K562 (cell line): Measurements from ENCODE around the gene SCRN2. TPM values are rescaled to one million over a fixed set of nuclear protein-coding genes. Genes with fewer than 3 reads are reported as not detected.

Source experiments
- ATAC-seq: fragments of 200-7000 bp; cut with Tn5 transposase; 3 replicates; pipeline ENCODE4 v1.9.1; 2020; ENCODE audit warnings: moderate library complexity
- BruUV-seq: library from RNA; stranded (reverse); fragments of 400-500 nt; replicated peaks from 2 replicates; lab custom pipeline; 2021; lab: Mats Ljungman, UMichigan
- CTCF ChIA-PET: fragments of 300-600 bp; formaldehyde crosslinking; extraction: SDS; loops from one replicate; lab custom pipeline; 2021; ENCODE audit warnings: low intra/inter-chr PET ratio; lab: Yijun Ruan, JAX
- POLR2A ChIA-PET: fragments of 300-600, 350-650 bp; sonication (Branson Sonifier 250); formaldehyde crosslinking; extraction: SDS; loops from one replicate; lab custom pipeline; 2021; ENCODE audit warnings: antibody characterized with exemption, inconsistent platforms; lab: Yijun Ruan, JAX
- DNase-seq, 4 experiments: peaks; one replicate each; pipeline versions ENCODE4 v3.0.0 to v3.0.0-alpha.2; 2011 to 2018; ENCODE audit warnings: low spot score in 3 of 4, mixed read lengths in 3 of 4; ENCODE audit errors: extremely low read depth in 1 of 4
- FAIRE-seq: peaks from 2 replicates; lab custom pipeline; 2011; peaks lifted over from hg19 to GRCh38; lab: Jason Lieb, UNC
- H2AFZ ChIP-seq: 2 replicates; pipeline ENCODE4 v1.6.0; 2011; ENCODE audit warnings: low read depth, low read length, control low read depth, inconsistent platforms
- H3K27ac ChIP-seq: fragments of 200-600 bp; 3 replicates; pipeline ENCODE4 v1.8.0; 2011; ENCODE audit warnings: low read depth, mild to moderate bottlenecking, control low read depth, inconsistent platforms, low read length, moderate library complexity, mixed read lengths; ENCODE audit errors: extremely low read depth
- H3K27me3 ChIP-seq, 2 experiments: fragments of 300-600 bp in 1 of 2; 2 replicates in 1 of 2; 3 replicates in 1 of 2; pipeline versions ENCODE4 v1.6.0 to v1.8.0; 2011; ENCODE audit warnings: inconsistent platforms in 2 of 2, low read length in 2 of 2, mild to moderate bottlenecking in 1 of 2, mixed read lengths in 1 of 2, moderate library complexity in 1 of 2; ENCODE audit not compliant: control insufficient read depth in 2 of 2, insufficient read depth in 2 of 2
- H3K36me3 ChIP-seq: fragments of 300-600 bp; 3 replicates; pipeline ENCODE4 v1.8.0; 2011; ENCODE audit warnings: mild to moderate bottlenecking, low read length, inconsistent platforms; ENCODE audit not compliant: control insufficient read depth, insufficient read depth
- H3K4me1 ChIP-seq, 2 experiments: fragments of 200-600 bp in 1 of 2; replicated peaks in 1 of 2; 2 replicates in 1 of 2; 3 replicates in 1 of 2; pipeline versions ENCODE4 v1.5.1 to v1.8.0; 2011; ENCODE audit warnings: inconsistent platforms in 2 of 2, low read length in 2 of 2, mild to moderate bottlenecking in 1 of 2, mixed read lengths in 1 of 2, moderate library complexity in 1 of 2; ENCODE audit not compliant: control insufficient read depth in 2 of 2, insufficient read depth in 2 of 2
- H3K4me2 ChIP-seq: 2 replicates; pipeline ENCODE4 v1.6.1; 2011; ENCODE audit warnings: low read length, control low read depth, inconsistent platforms, mixed read lengths; ENCODE audit not compliant: insufficient read depth
- H3K4me3 ChIP-seq: fragments of 200-600 bp; sonication (generic), shearing (Covaris generic); 2 replicates; pipeline ENCODE4 v1.5.1; 2016; ENCODE audit warnings: control low read depth, inconsistent platforms
- H3K79me2 ChIP-seq: fragments of 200-600 bp; 3 replicates; pipeline ENCODE4 v1.8.0; 2011; ENCODE audit warnings: low read length, inconsistent platforms; ENCODE audit not compliant: control insufficient read depth, insufficient read depth
- H3K9ac ChIP-seq, 2 experiments: 2 replicates each; pipeline versions ENCODE4 v1.6.0 to v1.6.1; 2011; ENCODE audit warnings: low read depth in 2 of 2, low read length in 2 of 2, control low read depth in 1 of 2, inconsistent platforms in 1 of 2, mild to moderate bottlenecking in 1 of 2, mixed read lengths in 1 of 2; ENCODE audit not compliant: insufficient read depth in 1 of 2
- H3K9me1 ChIP-seq: one replicate; pipeline ENCODE4 v1.6.0; 2011; ENCODE audit warnings: inconsistent platforms, mild to moderate bottlenecking, low read length, moderate library complexity; ENCODE audit not compliant: control insufficient read depth, insufficient read depth
- H3K9me3 ChIP-seq: replicated peaks from 2 replicates; pipeline ENCODE4 v1.5.1; 2011; ENCODE audit warnings: low read depth, low read length, inconsistent platforms; ENCODE audit not compliant: control insufficient read depth, insufficient read depth
- H4K20me1 ChIP-seq: replicated peaks from 2 replicates; pipeline ENCODE4 v1.6.1; 2011; ENCODE audit warnings: low read length, inconsistent platforms, mixed read lengths; ENCODE audit not compliant: control insufficient read depth, insufficient read depth
- CBX3 ChIP-seq, 2 experiments: IDR thresholded peaks; 1 replicate in 1 of 2; 2 replicates in 1 of 2; pipeline ENCODE4 v1.6.1; 2012; ENCODE audit warnings: inconsistent platforms in 2 of 2, low read length in 2 of 2, borderline replicate concordance in 1 of 2, control low read depth in 1 of 2
- CREBBP ChIP-seq: IDR thresholded peaks from one replicate; pipeline ENCODE4 v1.6.1; 2012; ENCODE audit warnings: low read depth, mild to moderate bottlenecking, control low read depth, inconsistent platforms, low read length
- CSDE1 ChIP-seq, 2 experiments: fragments of 450-650 bp; IDR thresholded peaks; 2 replicates each; pipeline ENCODE4 v1.6.1; 2016; ENCODE audit warnings: mild to moderate bottlenecking in 1 of 2
- ETV1 ChIP-seq: fragments of 450-650 bp; conservative IDR thresholded peaks from 2 replicates; pipeline ENCODE4 v1.6.1; 2016; ENCODE audit warnings: missing genetic modification characterization, control low read depth, low read depth, missing compliant biosample characterization
- MED1 ChIP-seq: sonication (generic); formaldehyde crosslinking; IDR thresholded peaks from 2 replicates; pipeline ENCODE4 v1.8.1; 2023; ENCODE audit warnings: missing genetic modification reagents, borderline replicate concordance
- ZNF511 ChIP-seq: sonication (generic); formaldehyde crosslinking; IDR thresholded peaks from 2 replicates; pipeline ENCODE4 v1.8.0; 2022; ENCODE audit warnings: mild to moderate bottlenecking, missing genetic modification reagents
- ZNF707 ChIP-seq: fragments of 250-450 bp; sonication (Bioruptor Pico); conservative IDR thresholded peaks from 2 replicates; pipeline ENCODE4 v1.8.0; 2022; ENCODE audit warnings: inconsistent platforms, mild to moderate bottlenecking, moderate library complexity
- WGBS: fragments of 100-300 bp; shearing (Covaris generic); methylation state at CpG from one replicate; pipeline ENCODE4 v1.1.6; 2016; ENCODE audit warnings: low coverage, mixed read lengths; ENCODE audit not compliant: insufficient coverage; ENCODE audit errors: missing lambda C conversion rate; 5-methylcytosine and 5-hydroxymethylcytosine counted together
- in situ Hi-C: fragments of 300-500 bp; cut with MboI; formaldehyde crosslinking; loops from 4 replicates; pipeline ENCODE4 v1.15.0; 2018; ENCODE audit warnings: inconsistent platforms, mixed read lengths
- intact Hi-C: fragments of 100-400 bp; cut with micrococcal nuclease; formaldehyde crosslinking; loops from 2 replicates; pipeline ENCODE4 v1.14.2; 2022
- polyA plus RNA-seq, 8 experiments: library from polyadenylated mRNA; depleted of rRNA in 4 of 8; stranded (reverse) in 5 of 8; unstranded in 3 of 8; fragments of >200 nt; fragmentation: Nextera tagmentation in 2 of 8; fragmentation: Illumina TruSeq in 1 of 8; extraction: Ambion mirVana in 2 of 8; extraction: Trizol in 1 of 8; gene quantifications; 2 replicates each; pipeline versions ENCODE4 v1.2.1 to v1.2.3, GENCODE V29; 2011 to 2014; ENCODE audit warnings: inconsistent platforms in 1 of 8, missing spikeins in 1 of 8
- total RNA-seq, 7 experiments: library from RNA; depleted of rRNA in 6 of 7; stranded (reverse); fragments of >200 nt in 6 of 7; fragmentation: Illumina TruSeq in 2 of 7; extraction: Trizol in 2 of 7; gene quantifications; 2 replicates each; pipeline versions ENCODE4 v1.2.1 to v1.2.3, GENCODE V29; 2011 to 2021; ENCODE audit warnings: low replicate concordance in 1 of 7
- TF ChIP-seq, protein P1 (sequence below), 2 experiments: fragments of 450-650 bp in 1 of 2; sonication (generic) in 1 of 2; formaldehyde crosslinking in 1 of 2; IDR thresholded peaks; 2 replicates each; pipeline versions ENCODE4 v1.7.1 to v1.9.0; 2016 to 2022; ENCODE audit warnings: inconsistent platforms in 1 of 2, mild to moderate bottlenecking in 1 of 2, missing genetic modification reagents in 1 of 2
- TF ChIP-seq, protein P2 (sequence below): fragments of 450-650 bp; formaldehyde crosslinking; IDR thresholded peaks from 2 replicates; pipeline ENCODE4 v1.4.0; 2020; ENCODE audit warnings: mild to moderate bottlenecking, moderate library complexity

SCRN2 gene
- total and polyA plus RNA-seq, 9 of the 15 experiments (the other 6 are each of a cell fraction or from before 2014, with no cell fraction given), result 0.25 to 32.9 (median 13.6) TPM

- Histone ChIP-seq H3K27ac (no peak overlapping the region), H3K4me1 (peaks cover 40 to 43% of the 10 kb centered on the region in 2 experiments), H3K9me1 (no peaks in the 10 kb centered on the region), H3K9me3 (no peaks in the 10 kb centered on the region), H3K4me3 (no peak overlapping the region), H3K36me3 (no peaks in the 10 kb centered on the region), H3K4me2 (no peak overlapping the region), H3K27me3 (no peaks in the 10 kb centered on the region; a peak in 1 of 5 replicates), H2AFZ (no peak overlapping the region), H4K20me1 (no peaks in the 10 kb centered on the region), H3K79me2 (no peaks in the 10 kb centered on the region), H3K9ac (peak overlapping the region in 1 of 2 experiments; percentile 43; a peak in 1 of 4 replicates)
- DNase-seq (no peak), FAIRE-seq (no peak), ATAC-seq (no peak)
- intact Hi-C loops, result no loop called here
- ChIA-PET CTCF (no interaction called here), POLR2A (interaction anchor here (1.0 to 1.7 kb wide), 2 partner anchors 13 to 51 kb away, joined by 3 to 8 read pairs; partner anchors contain the start of gene SP2)
- no TSS peak for BruUV-seq
- WGBS, result 56% methylated on average over 8 of the region's 9 CpGs
- in situ Hi-C loops, result no loop called here
- no peak for TF ChIP-seq MED1 (CRISPR knock-in tag)
- no peak for TF ChIP-seq ETV1
- no peak for TF ChIP-seq CREBBP
- TF ChIP-seq, protein P1, sequence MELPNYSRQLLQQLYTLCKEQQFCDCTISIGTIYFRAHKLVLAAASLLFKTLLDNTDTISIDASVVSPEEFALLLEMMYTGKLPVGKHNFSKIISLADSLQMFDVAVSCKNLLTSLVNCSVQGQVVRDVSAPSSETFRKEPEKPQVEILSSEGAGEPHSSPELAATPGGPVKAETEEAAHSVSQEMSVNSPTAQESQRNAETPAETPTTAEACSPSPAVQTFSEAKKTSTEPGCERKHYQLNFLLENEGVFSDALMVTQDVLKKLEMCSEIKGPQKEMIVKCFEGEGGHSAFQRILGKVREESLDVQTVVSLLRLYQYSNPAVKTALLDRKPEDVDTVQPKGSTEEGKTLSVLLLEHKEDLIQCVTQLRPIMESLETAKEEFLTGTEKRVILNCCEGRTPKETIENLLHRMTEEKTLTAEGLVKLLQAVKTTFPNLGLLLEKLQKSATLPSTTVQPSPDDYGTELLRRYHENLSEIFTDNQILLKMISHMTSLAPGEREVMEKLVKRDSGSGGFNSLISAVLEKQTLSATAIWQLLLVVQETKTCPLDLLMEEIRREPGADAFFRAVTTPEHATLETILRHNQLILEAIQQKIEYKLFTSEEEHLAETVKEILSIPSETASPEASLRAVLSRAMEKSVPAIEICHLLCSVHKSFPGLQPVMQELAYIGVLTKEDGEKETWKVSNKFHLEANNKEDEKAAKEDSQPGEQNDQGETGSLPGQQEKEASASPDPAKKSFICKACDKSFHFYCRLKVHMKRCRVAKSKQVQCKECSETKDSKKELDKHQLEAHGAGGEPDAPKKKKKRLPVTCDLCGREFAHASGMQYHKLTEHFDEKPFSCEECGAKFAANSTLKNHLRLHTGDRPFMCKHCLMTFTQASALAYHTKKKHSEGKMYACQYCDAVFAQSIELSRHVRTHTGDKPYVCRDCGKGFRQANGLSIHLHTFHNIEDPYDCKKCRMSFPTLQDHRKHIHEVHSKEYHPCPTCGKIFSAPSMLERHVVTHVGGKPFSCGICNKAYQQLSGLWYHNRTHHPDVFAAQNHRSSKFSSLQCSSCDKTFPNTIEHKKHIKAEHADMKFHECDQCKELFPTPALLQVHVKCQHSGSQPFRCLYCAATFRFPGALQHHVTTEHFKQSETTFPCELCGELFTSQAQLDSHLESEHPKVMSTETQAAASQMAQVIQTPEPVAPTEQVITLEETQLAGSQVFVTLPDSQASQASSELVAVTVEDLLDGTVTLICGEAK (IDR thresholded peaks at IDR 0.05), result no peak
- TF ChIP-seq, protein P1 (CRISPR knock-in tag; IDR thresholded peaks at IDR 0.05), result peak; percentile 20; the same call in 1 of the 2 replicates
- no peak for TF ChIP-seq CSDE1 (IDR thresholded peaks at IDR 0.05)
- no peak for TF ChIP-seq CBX3 (IDR thresholded peaks at IDR 0.05; ENCODE audit: borderline replicate concordance in 1 of 2, low read length in 2 of 2)
- no peak for TF ChIP-seq ZNF707 (CRISPR knock-in tag)
- no peak for TF ChIP-seq ZNF511 (CRISPR knock-in tag)
- TF ChIP-seq, protein P2, sequence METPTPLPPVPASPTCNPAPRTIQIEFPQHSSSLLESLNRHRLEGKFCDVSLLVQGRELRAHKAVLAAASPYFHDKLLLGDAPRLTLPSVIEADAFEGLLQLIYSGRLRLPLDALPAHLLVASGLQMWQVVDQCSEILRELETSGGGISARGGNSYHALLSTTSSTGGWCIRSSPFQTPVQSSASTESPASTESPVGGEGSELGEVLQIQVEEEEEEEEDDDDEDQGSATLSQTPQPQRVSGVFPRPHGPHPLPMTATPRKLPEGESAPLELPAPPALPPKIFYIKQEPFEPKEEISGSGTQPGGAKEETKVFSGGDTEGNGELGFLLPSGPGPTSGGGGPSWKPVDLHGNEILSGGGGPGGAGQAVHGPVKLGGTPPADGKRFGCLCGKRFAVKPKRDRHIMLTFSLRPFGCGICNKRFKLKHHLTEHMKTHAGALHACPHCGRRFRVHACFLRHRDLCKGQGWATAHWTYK (CRISPR knock-in tag), result no peak
These were observed 41.9 kb upstream of the SCRN2 start for GRCh38 chr17:47882695-47883588.
